ENCODE data around the gene HEATR9.

The HEATR9 gene

DNA sequence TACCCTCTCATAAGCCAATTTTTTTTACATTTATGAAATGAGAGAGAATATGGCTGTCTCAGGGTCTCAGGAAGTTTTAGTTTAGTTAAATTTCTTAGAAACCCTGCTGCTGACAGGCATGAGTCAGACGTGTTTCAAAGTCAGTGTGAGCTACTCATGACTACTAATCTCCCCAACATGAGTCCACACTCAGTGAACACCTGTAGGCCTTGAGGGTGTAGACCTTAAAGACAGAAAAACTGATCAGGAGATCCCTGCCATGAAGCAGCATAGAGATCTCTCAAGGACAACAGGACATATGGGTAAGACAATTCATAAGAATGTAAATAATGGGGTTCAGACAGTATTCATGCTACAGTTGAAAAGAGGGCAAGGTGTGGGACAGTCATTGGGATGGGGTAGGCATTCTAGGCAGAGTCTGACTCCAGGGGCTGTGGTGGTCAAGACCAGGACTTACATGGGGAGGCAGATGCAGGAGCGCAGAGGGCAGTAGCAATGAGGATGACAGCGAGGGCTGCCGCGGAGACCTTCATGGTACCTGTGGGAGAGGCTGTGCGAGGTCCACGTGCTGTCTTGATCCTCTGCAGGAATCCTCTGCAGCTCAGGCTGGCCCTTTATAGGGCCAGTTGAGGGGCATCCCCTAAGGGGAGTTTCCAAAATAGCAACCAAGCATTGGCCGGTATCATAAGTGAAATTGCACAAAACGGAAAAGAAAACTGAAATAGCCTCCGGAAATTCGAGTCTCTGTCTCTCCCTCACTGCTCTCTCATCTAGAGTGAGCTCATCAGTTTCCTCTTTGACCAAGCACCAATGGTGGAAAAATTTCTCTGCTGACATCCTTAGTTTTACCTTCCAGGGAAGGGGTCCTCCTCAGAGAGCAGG, 11.3 kb upstream of the HEATR9 start, which contains the start of gene CCL5:
Gene CCL5 (minus strand): TSS at position 588 of the 882 bp plus-strand sequence.
- H3K9me3 Mint-ChIP-seq, result no peaks in the 10 kb centered on the region
- peak within 1 kb of the TSS; percentile 84 for H3K4me3 Mint-ChIP-seq
- H3K36me3 Mint-ChIP-seq (ENCODE audit: low read depth), result peaks cover 5% of the 10 kb centered on the region
- no peaks in the 10 kb centered on the region for H3K27me3 Mint-ChIP-seq
- H3K4me1 Mint-ChIP-seq (ENCODE audit: low read depth), result peaks cover 67% of the 10 kb centered on the region
- peak within 1 kb of the TSS; percentile 99 for H3K27ac Mint-ChIP-seq

DNA sequence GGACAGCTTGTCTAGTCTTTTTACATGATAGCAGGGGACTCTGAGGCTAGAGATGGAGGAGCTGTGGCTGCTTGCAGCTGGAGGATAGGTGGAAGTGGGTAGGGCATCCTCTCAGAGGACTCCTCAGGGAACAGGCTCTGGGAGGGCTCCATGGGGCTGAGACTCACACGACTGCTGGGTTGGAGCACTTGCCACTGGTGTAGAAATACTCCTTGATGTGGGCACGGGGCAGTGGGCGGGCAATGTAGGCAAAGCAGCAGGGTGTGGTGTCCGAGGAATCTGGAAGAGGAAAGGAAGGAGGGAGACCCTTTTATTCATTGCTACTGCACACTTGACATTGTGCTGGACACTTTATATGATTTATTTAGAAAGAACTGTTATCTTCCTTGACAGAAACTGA, 9.7 kb upstream of the HEATR9 start:
- Mint-ChIP-seq H3K4me1 (ENCODE audit: low read depth) (peaks cover 66% of the 10 kb centered on the region), H3K4me3 (peak overlapping the region; percentile 84), H3K27me3 (no peaks in the 10 kb centered on the region), H3K9me3 (no peaks in the 10 kb centered on the region), H3K27ac (peak overlapping the region; percentile 85), H3K36me3 (ENCODE audit: low read depth) (peaks cover 5% of the 10 kb centered on the region)

GRCh38 chr17:35877345-35878029, 8.8 kb upstream of the HEATR9 start:
- H3K27ac Mint-ChIP-seq, result peak overlapping the region; percentile 46
- H3K4me1 Mint-ChIP-seq (ENCODE audit: low read depth), result peaks cover 65% of the 10 kb centered on the region
- H3K9me3 Mint-ChIP-seq, result no peaks in the 10 kb centered on the region
- no peaks in the 10 kb centered on the region for H3K27me3 Mint-ChIP-seq
- H3K4me3 Mint-ChIP-seq, result peak overlapping the region; percentile 27
- peaks cover 6% of the 10 kb centered on the region for H3K36me3 Mint-ChIP-seq (ENCODE audit: low read depth)

GRCh38 chr17:35876534-35876933, 7.8 kb upstream of the HEATR9 start:
- Mint-ChIP-seq H3K9me3 (no peaks in the 10 kb centered on the region), H3K36me3 (ENCODE audit: low read depth) (peaks cover 11% of the 10 kb centered on the region), H3K4me3 (peak overlapping the region; percentile 15), H3K27me3 (no peaks in the 10 kb centered on the region), H3K4me1 (ENCODE audit: low read depth) (peaks cover 66% of the 10 kb centered on the region), H3K27ac (peak overlapping the region; percentile 31)

DNA sequence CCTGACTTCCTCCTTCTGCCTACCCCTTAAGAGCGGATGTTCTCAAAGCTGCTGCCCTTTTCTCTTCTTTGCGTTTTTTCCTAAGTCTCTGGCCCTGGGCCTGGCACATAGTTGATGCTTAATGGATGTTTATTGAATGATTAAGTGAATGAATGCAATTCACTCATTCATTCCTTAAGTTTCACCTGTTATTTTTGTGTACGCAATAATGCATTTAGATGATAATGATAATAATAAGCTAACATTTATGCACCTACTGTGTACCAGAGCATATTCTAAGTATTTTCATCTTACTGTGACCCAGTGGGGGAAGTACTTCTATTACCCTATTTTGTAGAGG, 7.1 kb upstream of the HEATR9 start:
- Mint-ChIP-seq H3K27ac (peak overlapping the region; percentile 60), H3K4me3 (peak overlapping the region; percentile 51), H3K27me3 (no peaks in the 10 kb centered on the region), H3K9me3 (no peaks in the 10 kb centered on the region), H3K36me3 (ENCODE audit: low read depth) (peaks cover 11% of the 10 kb centered on the region), H3K4me1 (ENCODE audit: low read depth) (peaks cover 67% of the 10 kb centered on the region)

- Mint-ChIP-seq H3K27me3 (no peaks in the 10 kb centered on the region), H3K9me3 (no peaks in the 10 kb centered on the region), H3K27ac (peak overlapping the region; percentile 60), H3K4me1 (ENCODE audit: low read depth) (peaks cover 61% of the 10 kb centered on the region), H3K4me3 (peak overlapping the region; percentile 51), H3K36me3 (ENCODE audit: low read depth) (peaks cover 11% of the 10 kb centered on the region)
These were observed 6.5 kb upstream of the HEATR9 start for GRCh38 chr17:35875072-35875799.

- H3K4me1 Mint-ChIP-seq (ENCODE audit: low read depth), result peaks cover 35% of the 10 kb centered on the region
These were observed 3.7 kb upstream of the HEATR9 start for GRCh38 chr17:35872196-35872980.

GRCh38 chr17:35870906-35871819, 2.5 kb upstream of the HEATR9 start:
- H3K27me3 Mint-ChIP-seq, result no peaks in the 10 kb centered on the region
- H3K9me3 Mint-ChIP-seq, result no peaks in the 10 kb centered on the region
- H3K27ac Mint-ChIP-seq, result no peak overlapping the region
- peaks cover 31% of the 10 kb centered on the region for H3K4me1 Mint-ChIP-seq (ENCODE audit: low read depth)
- H3K36me3 Mint-ChIP-seq (ENCODE audit: low read depth), result peaks cover 6% of the 10 kb centered on the region
- H3K4me3 Mint-ChIP-seq, result no peak overlapping the region

More at GRCh38 chr17:35872196-35872980, 3.7 kb upstream of the HEATR9 start:
- Mint-ChIP-seq H3K36me3 (ENCODE audit: low read depth) (peaks cover 6% of the 10 kb centered on the region), H3K27me3 (no peaks in the 10 kb centered on the region), H3K27ac (peak overlapping the region; percentile 40), H3K9me3 (no peaks in the 10 kb centered on the region), H3K4me3 (no peak overlapping the region)

DNA sequence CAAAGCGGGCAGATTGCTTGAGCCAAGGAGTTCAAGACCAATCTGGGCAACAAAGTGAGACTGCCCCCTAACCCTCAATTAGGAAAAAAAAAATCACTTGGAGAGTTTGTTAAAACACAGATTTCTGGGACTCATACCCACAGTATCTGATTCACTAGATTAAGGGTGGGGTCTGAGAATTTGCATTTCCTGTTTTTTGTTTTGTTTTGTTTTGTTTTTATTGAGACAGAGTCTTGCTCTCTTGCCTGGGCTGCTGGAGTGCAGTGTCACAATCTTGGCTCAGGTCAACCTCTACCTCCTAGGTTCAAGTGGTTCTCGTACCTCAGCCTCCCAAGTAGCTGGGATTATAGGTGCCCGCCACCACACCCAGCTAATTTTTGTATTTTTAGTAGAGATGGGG, 1.1 kb downstream of the HEATR9 start:
- no peaks in the 10 kb centered on the region for H3K27me3 Mint-ChIP-seq
- H3K4me3 Mint-ChIP-seq, result no peak overlapping the region
- H3K9me3 Mint-ChIP-seq, result no peaks in the 10 kb centered on the region
- peaks cover 31% of the 10 kb centered on the region for H3K4me1 Mint-ChIP-seq (ENCODE audit: low read depth)
- H3K27ac Mint-ChIP-seq, result no peak overlapping the region
- H3K36me3 Mint-ChIP-seq (ENCODE audit: low read depth), result peaks cover 5% of the 10 kb centered on the region

- Mint-ChIP-seq H3K9me3 (no peaks in the 10 kb centered on the region), H3K36me3 (ENCODE audit: low read depth) (no peaks in the 10 kb centered on the region), H3K4me1 (ENCODE audit: low read depth) (peaks cover 24% of the 10 kb centered on the region), H3K4me3 (no peak overlapping the region), H3K27ac (no peak overlapping the region), H3K27me3 (no peaks in the 10 kb centered on the region)
These were observed 2.2 kb downstream of the HEATR9 start for GRCh38 chr17:35866341-35866950.

DNA sequence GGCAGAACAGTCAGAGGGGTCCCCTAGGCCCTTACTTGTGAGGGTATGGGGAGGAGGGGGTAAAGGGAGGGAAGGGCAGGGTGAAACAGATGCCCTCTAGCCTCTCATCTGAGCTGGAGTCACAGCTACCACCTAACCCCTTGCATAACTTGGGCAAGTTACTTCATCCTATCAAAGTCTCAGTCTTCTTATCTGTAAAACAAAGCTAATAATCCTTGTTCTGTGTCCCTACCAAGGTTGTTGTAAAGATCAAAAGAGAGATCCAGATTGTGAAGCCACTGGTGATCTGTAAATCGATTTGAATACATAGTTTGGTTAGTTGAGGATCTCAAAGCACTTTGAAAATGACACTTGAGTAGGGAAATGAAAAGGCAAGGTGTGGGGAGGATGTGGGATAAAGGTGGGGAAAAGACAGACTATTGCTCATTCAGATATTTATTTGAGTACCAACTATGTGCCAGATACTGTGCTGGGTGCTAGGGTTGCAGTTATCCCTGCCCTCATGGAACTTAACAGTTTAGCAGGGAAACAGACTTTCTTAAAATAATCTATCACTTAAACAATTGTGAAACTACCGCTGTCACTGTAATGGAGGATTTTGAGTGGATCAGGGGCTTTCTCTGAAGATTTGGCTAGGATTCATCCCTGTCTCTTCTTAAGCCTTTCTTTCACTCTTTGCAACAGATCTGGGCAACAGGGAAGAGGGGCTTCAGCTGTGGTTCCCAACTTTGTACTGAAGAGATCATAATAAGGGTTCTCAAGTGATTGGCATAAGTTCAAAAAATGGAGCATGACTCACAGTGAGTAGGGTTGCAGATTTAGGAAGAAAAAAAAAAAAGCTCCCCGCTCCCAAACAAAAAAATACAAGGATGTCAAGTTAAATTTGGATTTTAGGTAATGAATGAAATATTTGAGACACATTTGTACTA, 3.0 kb downstream of the HEATR9 start:
- Mint-ChIP-seq H3K4me1 (ENCODE audit: low read depth) (peaks cover 18% of the 10 kb centered on the region), H3K9me3 (no peaks in the 10 kb centered on the region), H3K36me3 (ENCODE audit: low read depth) (no peaks in the 10 kb centered on the region), H3K27ac (no peak overlapping the region), H3K4me3 (no peak overlapping the region), H3K27me3 (no peaks in the 10 kb centered on the region)

GRCh38 chr17:35864853-35865252, 3.8 kb downstream of the HEATR9 start:
- no peak overlapping the region for H3K4me3 Mint-ChIP-seq
- H3K9me3 Mint-ChIP-seq, result no peaks in the 10 kb centered on the region
- no peaks in the 10 kb centered on the region for H3K27me3 Mint-ChIP-seq
- peaks cover 18% of the 10 kb centered on the region for H3K4me1 Mint-ChIP-seq (ENCODE audit: low read depth)
- H3K36me3 Mint-ChIP-seq (ENCODE audit: low read depth), result no peaks in the 10 kb centered on the region
- no peak overlapping the region for H3K27ac Mint-ChIP-seq

All from stimulated activated naive CD8-positive, alpha-beta T cell treated with anti-CD3 and anti-CD28 coated beads, Interleukin-15, Interleukin-2, amounts not matched to agents 100 ng/mL and 50 ng/mL, for 24 hours (primary cell).